ENCODE data around the gene VPS35L.

- TF ChIP-seq SUZ12 (IDR thresholded peaks at IDR 0.05; ENCODE audit: extremely low read depth, insufficient read depth, insufficient read length) (no peak), YY1 (IDR thresholded peaks at IDR 0.05; ENCODE audit: insufficient read depth, insufficient read length) (no peak)
Measured at GRCh38 chr16:19610200-19610599, 54.7 kb downstream of the VPS35L start.
